ENCODE data around the gene SFT2D3.

SFT2D3 gene

DNA sequence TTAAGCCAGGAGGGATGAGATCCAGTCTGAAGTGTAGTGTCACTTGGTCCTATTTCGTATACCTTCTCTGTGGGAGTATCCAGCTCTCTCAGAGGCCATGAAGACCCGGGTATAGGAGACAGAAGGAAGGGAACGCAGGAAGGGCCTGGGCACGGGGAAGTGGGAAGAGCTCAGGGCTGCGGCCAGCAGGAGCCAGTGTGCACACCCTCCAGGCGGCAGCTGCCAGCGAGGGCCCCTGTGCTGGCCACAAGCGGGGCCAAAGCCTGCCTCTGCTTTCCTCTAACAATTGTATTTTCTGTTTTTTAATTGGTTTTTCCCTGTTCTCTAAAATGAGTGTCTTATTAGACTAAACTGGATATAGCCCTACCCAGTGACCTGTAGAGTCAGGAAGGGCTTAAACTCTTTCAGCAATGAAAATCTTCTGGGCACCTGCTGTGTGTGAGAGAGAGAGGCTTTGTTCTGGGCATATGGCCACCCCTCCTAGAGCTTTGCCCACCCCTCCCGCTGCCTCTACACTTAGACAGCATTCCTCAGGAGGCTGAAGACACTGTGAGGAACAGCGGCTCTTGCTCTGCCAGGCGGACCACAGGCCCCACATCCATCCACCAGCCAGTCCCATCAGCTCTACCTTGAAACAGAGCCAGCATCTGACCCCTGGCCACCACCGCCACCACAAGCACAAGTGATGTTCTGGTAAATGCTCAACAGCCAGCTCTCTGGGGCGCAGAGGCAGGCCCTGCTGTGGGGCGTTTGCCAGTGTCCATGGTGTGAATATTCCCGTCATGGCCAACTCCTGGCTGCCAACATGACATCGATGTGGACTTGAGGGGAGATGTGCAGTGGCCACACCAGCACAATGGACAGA lies 45.9 kb upstream of the SFT2D3 start:
- TF ChIP-seq, protein P1, sequence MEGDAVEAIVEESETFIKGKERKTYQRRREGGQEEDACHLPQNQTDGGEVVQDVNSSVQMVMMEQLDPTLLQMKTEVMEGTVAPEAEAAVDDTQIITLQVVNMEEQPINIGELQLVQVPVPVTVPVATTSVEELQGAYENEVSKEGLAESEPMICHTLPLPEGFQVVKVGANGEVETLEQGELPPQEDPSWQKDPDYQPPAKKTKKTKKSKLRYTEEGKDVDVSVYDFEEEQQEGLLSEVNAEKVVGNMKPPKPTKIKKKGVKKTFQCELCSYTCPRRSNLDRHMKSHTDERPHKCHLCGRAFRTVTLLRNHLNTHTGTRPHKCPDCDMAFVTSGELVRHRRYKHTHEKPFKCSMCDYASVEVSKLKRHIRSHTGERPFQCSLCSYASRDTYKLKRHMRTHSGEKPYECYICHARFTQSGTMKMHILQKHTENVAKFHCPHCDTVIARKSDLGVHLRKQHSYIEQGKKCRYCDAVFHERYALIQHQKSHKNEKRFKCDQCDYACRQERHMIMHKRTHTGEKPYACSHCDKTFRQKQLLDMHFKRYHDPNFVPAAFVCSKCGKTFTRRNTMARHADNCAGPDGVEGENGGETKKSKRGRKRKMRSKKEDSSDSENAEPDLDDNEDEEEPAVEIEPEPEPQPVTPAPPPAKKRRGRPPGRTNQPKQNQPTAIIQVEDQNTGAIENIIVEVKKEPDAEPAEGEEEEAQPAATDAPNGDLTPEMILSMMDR (IDR thresholded peaks at IDR 0.05; ENCODE audit: insufficient read depth, low read depth, low read length, missing control alignments) = no peak
- H3K4me3 ChIP-seq (ENCODE audit: low read length) = no peak overlapping the region
- DNase-seq (ENCODE audit: low read depth) = no peak

DNA sequence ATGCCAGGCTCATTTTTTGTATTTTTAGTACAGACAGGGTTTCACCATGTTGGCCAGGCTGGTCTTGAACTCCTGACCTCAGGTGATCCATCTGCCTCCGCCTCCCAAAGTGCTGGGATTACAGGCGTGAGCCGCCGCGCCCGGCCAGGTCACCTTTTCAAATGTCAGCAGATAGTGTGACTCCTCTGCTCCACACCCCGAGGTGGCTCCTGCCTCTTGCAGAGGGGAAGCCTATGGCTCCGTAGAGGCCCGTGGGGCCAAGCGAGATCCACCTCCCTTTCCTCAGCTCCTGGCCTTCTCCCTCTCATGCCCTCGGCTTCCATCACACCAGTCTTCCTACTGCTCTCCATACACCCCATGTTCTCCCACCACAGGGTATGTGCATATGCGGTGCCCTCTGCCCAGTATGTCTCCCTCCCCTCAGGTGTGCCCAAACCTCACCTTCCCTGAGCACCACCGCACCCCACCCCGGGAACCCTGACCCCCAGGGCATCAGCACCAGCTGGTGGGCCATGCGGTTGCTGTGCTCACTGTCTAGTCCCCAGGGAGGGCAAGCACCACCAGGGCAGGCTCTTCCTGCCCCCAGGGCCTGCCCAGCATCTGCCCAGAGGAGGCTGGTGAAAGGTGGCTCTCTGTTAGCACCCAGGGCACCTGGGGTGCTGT lies 44.6 kb upstream of the SFT2D3 start:
- TF ChIP-seq, protein P1 (IDR thresholded peaks at IDR 0.05; ENCODE audit: insufficient read depth, low read depth, low read length, missing control alignments) = no peak
- no peak overlapping the region for H3K4me3 ChIP-seq (ENCODE audit: low read length)
- no peak for DNase-seq (ENCODE audit: low read depth)

DNA sequence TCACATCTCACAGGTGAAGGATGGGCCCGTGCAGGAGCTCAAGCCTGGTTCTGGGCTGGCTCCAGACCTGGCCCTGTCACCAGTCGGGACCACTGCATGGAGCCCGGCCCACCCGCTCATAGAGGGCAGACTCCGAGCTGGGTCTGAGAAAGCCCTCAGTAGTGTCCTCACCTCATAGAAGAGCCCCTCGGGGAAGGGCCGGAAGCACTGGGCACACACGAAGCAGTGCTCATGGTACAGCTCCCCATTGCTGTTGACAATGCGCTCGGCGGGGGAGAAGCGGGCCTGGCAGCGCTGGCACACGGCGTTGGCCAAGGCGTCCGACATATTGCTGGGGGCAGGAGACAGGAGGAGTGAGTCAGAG lies 44.1 kb upstream of the SFT2D3 start:
- TF ChIP-seq, protein P1 (IDR thresholded peaks at IDR 0.05; ENCODE audit: insufficient read depth, low read depth, low read length, missing control alignments) = no peak
- no peak overlapping the region for H3K4me3 ChIP-seq (ENCODE audit: low read length)
- no peak for DNase-seq (ENCODE audit: low read depth)

DNA sequence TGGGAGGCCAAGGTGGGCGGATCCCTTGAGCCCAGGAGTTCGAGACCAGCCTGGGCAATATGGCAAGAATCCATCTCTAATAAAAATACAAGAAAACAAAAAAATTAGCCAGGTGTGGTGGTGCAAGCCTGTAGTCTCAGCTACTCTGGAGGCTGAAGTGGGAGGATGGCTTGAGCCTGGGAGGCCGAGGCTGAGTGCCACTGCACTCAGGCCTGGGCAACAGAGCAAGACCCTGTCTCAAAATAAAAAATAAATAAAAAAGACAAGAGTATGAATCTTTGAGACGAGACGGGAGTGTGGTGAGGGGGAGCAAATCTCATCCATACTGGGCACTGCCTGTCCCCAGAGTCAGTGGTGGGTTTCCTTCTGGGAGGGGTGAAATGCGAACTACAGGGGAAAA lies 43.2 kb upstream of the SFT2D3 start:
- DNase-seq (ENCODE audit: low read depth) = no peak
- H3K4me3 ChIP-seq (ENCODE audit: low read length) = no peak overlapping the region
- TF ChIP-seq, protein P1 (IDR thresholded peaks at IDR 0.05; ENCODE audit: insufficient read depth, low read depth, low read length, missing control alignments) = no peak

DNA sequence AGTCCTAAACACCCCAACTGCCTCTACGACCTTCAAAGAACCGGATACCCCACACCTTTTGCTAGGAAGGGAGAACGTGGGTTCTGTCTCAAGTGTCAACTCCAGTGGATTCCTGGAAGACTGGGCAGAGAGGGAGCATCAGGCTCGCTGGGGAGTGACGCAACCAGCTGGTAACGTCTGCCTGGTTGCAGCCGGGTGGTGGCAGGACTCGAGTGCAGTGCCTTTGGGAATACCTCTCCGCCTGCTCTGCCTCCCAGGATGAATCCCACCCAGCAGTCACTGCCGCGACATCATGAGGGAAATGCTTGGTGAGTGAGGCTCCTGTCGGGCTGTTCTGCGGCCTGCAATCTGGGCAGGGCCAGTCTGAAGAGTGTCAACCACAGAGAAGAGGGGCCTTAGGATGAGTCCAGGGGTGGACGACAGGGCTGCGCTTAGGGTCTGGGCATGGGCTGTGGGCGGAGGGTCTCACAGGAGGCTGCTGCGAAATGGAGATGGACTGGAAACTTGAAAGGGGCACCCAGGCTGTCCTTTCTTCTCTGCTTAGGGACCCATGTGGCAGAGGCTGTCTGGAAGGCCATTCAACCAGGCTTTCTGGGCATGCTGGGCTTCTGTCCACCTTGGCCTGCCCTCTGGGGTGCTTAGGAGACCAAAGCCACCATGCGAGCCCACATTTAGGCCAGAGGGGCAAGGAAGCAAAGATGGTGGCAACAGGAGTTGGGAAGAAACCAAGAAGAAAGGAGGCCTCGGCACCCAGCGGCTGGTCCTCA lies 42.5 kb upstream of the SFT2D3 start:
- TF ChIP-seq, protein P1 (IDR thresholded peaks at IDR 0.05; ENCODE audit: insufficient read depth, low read depth, low read length, missing control alignments) = no peak
- H3K4me3 ChIP-seq (ENCODE audit: low read length) = no peak overlapping the region
- DNase-seq (ENCODE audit: low read depth) = no peak

DNA sequence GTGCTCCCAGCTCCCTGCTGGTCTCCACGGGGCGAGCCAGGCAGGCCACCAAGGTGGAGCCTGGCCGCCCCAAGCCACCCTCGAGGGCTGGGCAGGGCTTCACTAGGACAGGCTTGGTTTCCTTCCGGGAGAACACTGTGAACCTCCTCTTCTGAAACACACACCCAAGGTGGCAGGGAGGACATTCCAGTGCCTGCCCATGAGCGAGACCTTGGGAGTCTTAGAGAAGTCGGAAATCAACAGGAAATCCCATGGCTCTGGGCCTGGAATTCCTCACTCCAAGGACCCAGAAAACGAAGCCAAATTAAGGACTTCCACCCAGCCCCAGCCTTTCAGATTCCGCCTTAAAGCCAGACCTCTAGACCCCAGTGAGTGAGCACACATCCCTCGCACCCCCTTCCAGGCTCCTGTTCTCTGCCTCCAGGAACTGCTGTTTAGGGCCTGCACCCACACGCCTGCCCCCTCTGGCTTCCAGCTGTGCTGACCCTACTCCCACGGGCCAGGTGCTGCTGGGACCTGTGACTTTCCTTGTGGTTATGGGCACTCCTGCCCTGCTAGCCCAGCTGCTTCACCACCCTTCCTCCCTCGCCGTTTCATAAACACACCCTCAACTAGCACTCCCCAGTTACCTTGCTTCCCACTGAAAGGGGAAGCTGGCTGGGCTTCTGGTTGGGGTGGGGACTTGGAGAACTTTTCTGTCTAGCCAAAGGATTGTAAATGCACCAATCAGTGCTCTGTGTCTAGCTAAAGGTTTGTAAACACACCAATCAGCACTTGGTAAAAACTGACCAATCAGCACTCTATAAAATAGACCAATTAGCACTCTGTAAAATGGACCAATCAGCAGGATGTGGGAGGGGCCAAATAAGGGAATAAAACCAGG lies 41.6 kb upstream of the SFT2D3 start:
- TF ChIP-seq, protein P1 (IDR thresholded peaks at IDR 0.05; ENCODE audit: insufficient read depth, low read depth, low read length, missing control alignments) = no peak
- no peak overlapping the region for H3K4me3 ChIP-seq (ENCODE audit: low read length)
- DNase-seq (ENCODE audit: low read depth) = no peak
